HepG2 (cell line): ENCODE data around the gene GINS2. TPM values are rescaled to one million over a fixed set of nuclear protein-coding genes. Genes with fewer than 3 reads are reported as not detected.

Experiments used
- ATAC-seq: fragments of 200-7000 bp; cut with Tn5 transposase; 3 replicates; pipeline ENCODE4 v1.9.1; 2020; ENCODE audit warnings: mild to moderate bottlenecking, moderate library complexity
- BruUV-seq: library from RNA; stranded (reverse); fragments of 400-500 nt; replicated peaks from 2 replicates; lab custom pipeline; 2021; lab: Mats Ljungman, UMichigan
- CTCF ChIA-PET: fragments of 300-600 bp; formaldehyde crosslinking; extraction: SDS; loops from one replicate; lab custom pipeline; 2021; ENCODE audit warnings: low total read pairs, inconsistent platforms, low intra/inter-chr PET ratio; lab: Yijun Ruan, JAX
- POLR2A ChIA-PET: fragments of 350-600 bp; sonication (Branson Sonifier 250); formaldehyde crosslinking; loops from one replicate; lab custom pipeline; 2020; ENCODE audit warnings: antibody characterized with exemption, inconsistent platforms; lab: Yijun Ruan, JAX
- DNase-seq: peaks from one replicate; pipeline ENCODE4 v3.0.0-alpha.2; 2015; ENCODE audit warnings: low spot score
- FAIRE-seq: peaks from 3 replicates; lab custom pipeline; 2011; peaks lifted over from hg19 to GRCh38; lab: Jason Lieb, UNC
- H2AFZ ChIP-seq: one replicate; pipeline ENCODE4 v1.6.1; 2011; ENCODE audit warnings: low read length, inconsistent platforms
- H3K27ac ChIP-seq: fragments of 300-600 bp; 3 replicates; pipeline ENCODE4 v1.8.0; 2011; ENCODE audit warnings: mixed run types, mild to moderate bottlenecking, mixed read lengths, low read length, inconsistent platforms; ENCODE audit not compliant: insufficient read depth; ENCODE audit errors: extremely low read length
- H3K27me3 ChIP-seq, 2 experiments: fragments of 200-600 bp in 1 of 2; 2 replicates in 1 of 2; 3 replicates in 1 of 2; pipeline versions ENCODE4 v1.6.0 to v1.8.0; 2011; ENCODE audit warnings: low read length in 2 of 2, mild to moderate bottlenecking in 2 of 2, moderate library complexity in 2 of 2, inconsistent platforms in 1 of 2; ENCODE audit not compliant: insufficient read depth in 2 of 2, control insufficient read depth in 1 of 2
- H3K36me3 ChIP-seq, 2 experiments: fragments of 200-600 bp in 1 of 2; replicated peaks in 1 of 2; 2 replicates in 1 of 2; 3 replicates in 1 of 2; pipeline versions ENCODE4 v1.5.1 to v1.8.0; 2011; ENCODE audit warnings: low read length in 2 of 2, inconsistent platforms in 1 of 2; ENCODE audit not compliant: insufficient read depth in 2 of 2, control insufficient read depth in 1 of 2
- H3K4me1 ChIP-seq: 2 replicates; pipeline ENCODE4 v1.5.1; 2012; ENCODE audit warnings: low read length, inconsistent platforms; ENCODE audit not compliant: insufficient read depth
- H3K4me2 ChIP-seq: 2 replicates; pipeline ENCODE4 v1.6.0; 2011; ENCODE audit warnings: low read depth, low read length, inconsistent platforms
- H3K4me3 ChIP-seq, 3 experiments: fragments of 200-600 bp in 1 of 3; sonication (generic), shearing (Covaris generic) in 1 of 3; replicated peaks in 1 of 3; 2 replicates each; pipeline ENCODE4 v1.5.1; 2011 to 2016; ENCODE audit warnings: low read length in 3 of 3, inconsistent platforms in 2 of 3, low read depth in 2 of 3, mild to moderate bottlenecking in 2 of 3, control low read depth in 1 of 3, mixed read lengths in 1 of 3; ENCODE audit not compliant: insufficient read depth in 1 of 3
- H3K79me2 ChIP-seq: one replicate; pipeline ENCODE4 v1.6.1; 2011; ENCODE audit warnings: low read length, inconsistent platforms; ENCODE audit not compliant: insufficient read depth
- H3K9ac ChIP-seq: 2 replicates; pipeline ENCODE4 v1.6.0; 2011; ENCODE audit warnings: mild to moderate bottlenecking, low read depth, low read length, inconsistent platforms; ENCODE audit not compliant: insufficient read depth
- H3K9me3 ChIP-seq: 2 replicates; pipeline ENCODE4 v1.5.1; 2012; ENCODE audit warnings: mild to moderate bottlenecking, low read length
- H4K20me1 ChIP-seq: 2 replicates; pipeline ENCODE4 v1.6.0; 2011; ENCODE audit warnings: inconsistent platforms, mild to moderate bottlenecking, low read length, moderate library complexity; ENCODE audit not compliant: insufficient read depth
- CEBPG ChIP-seq: IDR thresholded peaks from 2 replicates; pipeline ENCODE4 v1.6.1; 2016
- CSRNP1 ChIP-seq: sonication (generic); formaldehyde crosslinking; IDR thresholded peaks from 2 replicates; pipeline ENCODE4 v1.8.1; 2023; ENCODE audit warnings: mild to moderate bottlenecking, missing genetic modification reagents
- CTCF ChIP-seq: sonication (generic); formaldehyde crosslinking; IDR thresholded peaks from 2 replicates; pipeline ENCODE4 v1.5.0; 2020; ENCODE audit warnings: mild to moderate bottlenecking, missing genetic modification reagents, moderate library complexity
- FOXC1 ChIP-seq: sonication (generic); formaldehyde crosslinking; IDR thresholded peaks from 2 replicates; pipeline ENCODE4 v1.8.0; 2022; ENCODE audit warnings: mild to moderate bottlenecking, missing genetic modification reagents, borderline replicate concordance
- HDAC2 ChIP-seq: sonication (generic); formaldehyde crosslinking; IDR thresholded peaks from 2 replicates; pipeline ENCODE4 v1.4.0; 2020; ENCODE audit warnings: missing genetic modification reagents
- HNRNPL ChIP-seq: fragments of 200-400 bp; formaldehyde crosslinking; IDR thresholded peaks from 2 replicates; pipeline ENCODE4 v1.6.1; 2017; ENCODE audit warnings: mild to moderate bottlenecking, low read depth, low read length
- NR0B2 ChIP-seq: sonication (generic); formaldehyde crosslinking; IDR thresholded peaks from 2 replicates; pipeline ENCODE4 v1.4.0; 2020; ENCODE audit warnings: mild to moderate bottlenecking, missing genetic modification reagents
- PRDM4 ChIP-seq: sonication (generic); formaldehyde crosslinking; IDR thresholded peaks from 2 replicates; pipeline ENCODE4 v1.9.0; 2021; ENCODE audit warnings: missing genetic modification reagents, borderline replicate concordance
- SP2 ChIP-seq: sonication (generic); formaldehyde crosslinking; IDR thresholded peaks from 2 replicates; pipeline ENCODE4 v1.5.1; 2020; ENCODE audit warnings: mild to moderate bottlenecking, missing genetic modification reagents
- ZNF776 ChIP-seq: sonication (generic); formaldehyde crosslinking; IDR thresholded peaks from 2 replicates; pipeline ENCODE4 v1.4.0; 2020; ENCODE audit warnings: mild to moderate bottlenecking, missing genetic modification reagents
- WGBS: methylation state at CpG from one replicate; pipeline ENCODE4 v1.1.6; 2017; ENCODE audit warnings: low lambda C conversion rate; 5-methylcytosine and 5-hydroxymethylcytosine counted together
- in situ Hi-C: cut with HindIII; loops from 2 replicates; pipeline ENCODE4 v1.10.0; 2017; ENCODE audit warnings: low pct_unique_long_range_greater_than_20kb; ENCODE audit not compliant: extremely low pct_ligation_motif_present
- intact Hi-C: fragments of 100-400 bp; cut with micrococcal nuclease; formaldehyde crosslinking; loops from one replicate; pipeline ENCODE4 v1.10.0; 2022; ENCODE audit not compliant: unreplicated experiment
- polyA plus RNA-seq, 8 experiments: library from polyadenylated mRNA; depleted of rRNA in 3 of 8; stranded (reverse) in 7 of 8; unstranded in 1 of 8; fragments of >200 nt; fragmentation: Illumina TruSeq in 4 of 8; extraction: Trizol in 4 of 8; gene quantifications; 2 replicates each; pipeline versions ENCODE4 v1.2.1 to v1.2.3, GENCODE V29; 2011 to 2016; ENCODE audit warnings: low read depth in 4 of 8, missing spikeins in 1 of 8, mixed read lengths in 1 of 8; ENCODE audit not compliant: insufficient read depth in 1 of 8
- total RNA-seq, 5 experiments: library from RNA; depleted of rRNA; stranded (reverse); fragments of >200 nt; fragmentation: Illumina TruSeq; extraction: Trizol; gene quantifications; 2 replicates each; pipeline ENCODE4 v1.2.3, GENCODE V29; 2016; ENCODE audit warnings: low read depth in 1 of 5

Gene GINS2
- total and polyA plus RNA-seq, 2 of the 13 experiments (the other 11 are each of a cell fraction or from before 2014, with no cell fraction given), result 10.6 to 48.3 TPM

- TF ChIP-seq CSRNP1 (CRISPR knock-in tag) (no peak), NR0B2 (CRISPR knock-in tag) (no peak), HDAC2 (CRISPR knock-in tag) (no peak), PRDM4 (CRISPR knock-in tag) (no peak), FOXC1 (CRISPR knock-in tag) (no peak)
- TF ChIP-seq, all 625 proteins: peak for 0
Measured at GRCh38 chr16:85729452-85730185, 40.9 kb upstream of the GINS2 start (continued).

- in situ Hi-C loops, result no loop called here
- Histone ChIP-seq H3K27me3 (no peaks in the 10 kb centered on the region; a peak in 2 of 5 replicates), H2AFZ (no peak overlapping the region), H3K79me2 (no peaks in the 10 kb centered on the region), H3K9me3 (no peaks in the 10 kb centered on the region), H3K4me3 (no peak overlapping the region), H4K20me1 (no peaks in the 10 kb centered on the region), H3K4me1 (peaks cover 39% of the 10 kb centered on the region), H3K27ac (no peak overlapping the region), H3K36me3 (no peaks in the 10 kb centered on the region), H3K4me2 (no peak overlapping the region), H3K9ac (no peak overlapping the region)
- 80% methylated on average over 3 of the region's 7 CpGs for WGBS
- ChIA-PET POLR2A (no interaction called here), CTCF (no interaction called here)
- ATAC-seq, result no peak
- DNase-seq, result no peak
- 0 out of 2 replicates have a peak, but pooled peaks have one; percentile 50 for TF ChIP-seq HNRNPL
- TF ChIP-seq ZNF776 (CRISPR knock-in tag), result 0 out of 2 replicates have a peak, but pooled peaks have one; percentile 28
- no peak for TF ChIP-seq CEBPG (CRISPR knock-in tag)
- no peak for TF ChIP-seq PRDM4 (CRISPR knock-in tag)
- TF ChIP-seq SP2, result no peak
- peak; percentile 44; the same call in 1 of the 2 replicates for TF ChIP-seq CTCF (CRISPR knock-in tag)
- no TSS peak for BruUV-seq
- intact Hi-C loops, result no loop called here
- FAIRE-seq, result no peak
Measured at GRCh38 chr16:85728879-85729278, 40.1 kb upstream of the GINS2 start.
